H9 (cell line): Measurements from ENCODE around the gene FLACC1. TPM values are rescaled to one million over a fixed set of nuclear protein-coding genes. Genes with fewer than 3 reads are reported as not detected.

Experiments used
- DNase-seq: peaks from one replicate; pipeline ENCODE4 v3.0.0-alpha.2; 2017
- H2AFZ ChIP-seq: one replicate; pipeline ENCODE4 v1.6.1; 2013; ENCODE audit warnings: mild to moderate bottlenecking, low read length, control low read depth, moderate library complexity
- H2AK5ac ChIP-seq: 2 replicates; pipeline ENCODE4 v1.6.1; 2013; ENCODE audit warnings: low read length, control low read depth, mixed read lengths; ENCODE audit not compliant: insufficient read length
- H2BK120ac ChIP-seq: one replicate; pipeline ENCODE4 v1.6.1; 2013; ENCODE audit warnings: low read depth, mild to moderate bottlenecking, low read length, control low read depth, inconsistent platforms; ENCODE audit not compliant: poor library complexity, severe bottlenecking
- H2BK12ac ChIP-seq: 2 replicates; pipeline ENCODE4 v1.6.1; 2013; ENCODE audit warnings: low read length, control low read depth, mixed read lengths, low read depth; ENCODE audit not compliant: insufficient read length
- H2BK15ac ChIP-seq: 2 replicates; pipeline ENCODE4 v1.6.1; 2013; ENCODE audit warnings: low read depth, low read length, control low read depth
- H2BK20ac ChIP-seq: one replicate; pipeline ENCODE4 v1.6.1; 2013; ENCODE audit warnings: low read depth, mild to moderate bottlenecking, low read length, control low read depth, inconsistent platforms; ENCODE audit not compliant: poor library complexity, severe bottlenecking
- H2BK5ac ChIP-seq: 2 replicates; pipeline ENCODE4 v1.6.1; 2013; ENCODE audit warnings: low read length, control low read depth, mixed read lengths; ENCODE audit not compliant: insufficient read length
- H3K14ac ChIP-seq: 2 replicates; pipeline ENCODE4 v1.6.1; 2013; ENCODE audit warnings: low read length, control low read depth; ENCODE audit not compliant: insufficient read depth
- H3K18ac ChIP-seq: 2 replicates; pipeline ENCODE4 v1.6.1; 2013; ENCODE audit warnings: low read depth, mild to moderate bottlenecking, mixed read lengths, low read length, control low read depth; ENCODE audit not compliant: insufficient read length
- H3K23ac ChIP-seq: 2 replicates; pipeline ENCODE4 v1.6.1; 2013; ENCODE audit warnings: low read length, control low read depth, mixed read lengths, low read depth; ENCODE audit not compliant: insufficient read length
- H3K23me2 ChIP-seq: 2 replicates; pipeline ENCODE4 v1.6.1; 2013; ENCODE audit warnings: low read depth, mild to moderate bottlenecking, mixed read lengths, low read length, control low read depth; ENCODE audit not compliant: insufficient read length, poor library complexity, severe bottlenecking
- H3K27ac ChIP-seq: 2 replicates; pipeline ENCODE4 v1.5.1; 2013; ENCODE audit warnings: low read length, control low read depth, mixed read lengths, low read depth; ENCODE audit not compliant: insufficient read length
- H3K27me3 ChIP-seq: 2 replicates; pipeline ENCODE4 v1.6.1; 2013; ENCODE audit warnings: low read length, control low read depth, inconsistent platforms; ENCODE audit not compliant: insufficient read depth
- H3K4ac ChIP-seq: 2 replicates; pipeline ENCODE4 v1.6.1; 2013; ENCODE audit warnings: low read depth, mild to moderate bottlenecking, control low read depth, inconsistent platforms, low read length, moderate library complexity
- H3K4me1 ChIP-seq: 2 replicates; pipeline ENCODE4 v1.6.1; 2013; ENCODE audit warnings: low read length, control low read depth, inconsistent platforms; ENCODE audit not compliant: insufficient read depth
- H3K4me2 ChIP-seq: 2 replicates; pipeline ENCODE4 v1.6.1; 2013; ENCODE audit warnings: low read length, control low read depth, mixed read lengths; ENCODE audit not compliant: insufficient read length, insufficient read depth
- H3K56ac ChIP-seq: 2 replicates; pipeline ENCODE4 v1.6.1; 2013; ENCODE audit warnings: low read depth, mild to moderate bottlenecking, mixed read lengths, low read length, control low read depth; ENCODE audit not compliant: insufficient read length
- H3K79me1 ChIP-seq: 2 replicates; pipeline ENCODE4 v1.6.1; 2013; ENCODE audit warnings: low read depth, mild to moderate bottlenecking, moderate library complexity, low read length, control low read depth, inconsistent platforms; ENCODE audit not compliant: insufficient read depth, poor library complexity, severe bottlenecking
- H3K79me2 ChIP-seq: 2 replicates; pipeline ENCODE4 v1.6.1; 2013; ENCODE audit warnings: low read length, control low read depth, inconsistent platforms; ENCODE audit not compliant: insufficient read depth
- H3K9ac ChIP-seq: 2 replicates; pipeline ENCODE4 v1.6.1; 2013; ENCODE audit warnings: low read length, control low read depth, mixed read lengths; ENCODE audit not compliant: insufficient read length; ENCODE audit errors: extremely low read depth
- H3K9me3 ChIP-seq: one replicate; pipeline ENCODE4 v1.6.1; 2013; ENCODE audit warnings: low read depth, low read length, inconsistent platforms; ENCODE audit not compliant: control insufficient read depth
- H3T11ph ChIP-seq: one replicate; pipeline ENCODE4 v1.6.1; 2013; ENCODE audit warnings: mild to moderate bottlenecking, low read length, control low read depth, inconsistent platforms
- H4K20me1 ChIP-seq: one replicate; pipeline ENCODE4 v1.6.1; 2013; ENCODE audit not compliant: control insufficient read depth, insufficient read length, insufficient read depth
- H4K5ac ChIP-seq: 2 replicates; pipeline ENCODE4 v1.6.1; 2013; ENCODE audit warnings: low read depth, mild to moderate bottlenecking, mixed read lengths, low read length, control low read depth; ENCODE audit not compliant: insufficient read length
- H4K8ac ChIP-seq: replicated peaks from 2 replicates; pipeline ENCODE4 v1.6.1; 2013; ENCODE audit warnings: low read length, control low read depth, mixed read lengths, low read depth; ENCODE audit not compliant: insufficient read length
- H4K91ac ChIP-seq: 2 replicates; pipeline ENCODE4 v1.6.1; 2013; ENCODE audit warnings: low read depth, mild to moderate bottlenecking, moderate library complexity, mixed read lengths, low read length, control low read depth; ENCODE audit not compliant: insufficient read length
- H3K27ac Mint-ChIP-seq, 3 experiments: 2 replicates in 2 of 3; 3 replicates in 1 of 3; pipeline ENCODE4 v1.8.0; 2020 to 2021; ENCODE audit warnings: mixed read lengths in 3 of 3, mild to moderate bottlenecking in 1 of 3, moderate library complexity in 1 of 3
- H3K27me3 Mint-ChIP-seq: 2 replicates; pipeline ENCODE4 v1.8.0; 2021; ENCODE audit warnings: low read depth, mild to moderate bottlenecking, moderate library complexity, mixed read lengths
- H3K36me3 Mint-ChIP-seq, 3 experiments: 2 replicates in 2 of 3; 3 replicates in 1 of 3; pipeline ENCODE4 v1.8.0; 2020 to 2021; ENCODE audit warnings: low read depth in 3 of 3, mixed read lengths in 3 of 3; ENCODE audit not compliant: insufficient read depth in 1 of 3
- H3K4me1 Mint-ChIP-seq, 2 experiments: 2 replicates each; pipeline ENCODE4 v1.8.0; 2020; ENCODE audit warnings: mixed read lengths in 2 of 2
- H3K4me3 Mint-ChIP-seq, 2 experiments: 2 replicates in 1 of 2; 3 replicates in 1 of 2; pipeline ENCODE4 v1.8.0; 2020 to 2021; ENCODE audit warnings: mild to moderate bottlenecking in 2 of 2, mixed read lengths in 2 of 2, moderate library complexity in 1 of 2
- H3K9me3 Mint-ChIP-seq, 2 experiments: 2 replicates in 1 of 2; 3 replicates in 1 of 2; pipeline ENCODE4 v1.8.0; 2020; ENCODE audit warnings: mild to moderate bottlenecking in 2 of 2, mixed read lengths in 2 of 2, moderate library complexity in 1 of 2
- WGBS: extraction: QIAGEN DNeasy Blood & Tissue Kit; methylation state at CpG from one replicate; pipeline ENCODE4 v1.1.7; 2013; ENCODE audit warnings: missing lambda C conversion rate, low lambda C conversion rate, mixed read lengths; ENCODE audit not compliant: insufficient read length; ENCODE audit errors: extremely low coverage; 5-methylcytosine and 5-hydroxymethylcytosine counted together
- total RNA-seq: library from RNA; stranded (reverse); gene quantifications from 2 replicates; pipeline ENCODE4 v1.2.1, GENCODE V29; 2021
- TF ChIP-seq, protein P1 (sequence below): fragments of 200-600 bp; sonication (generic); conservative IDR thresholded peaks from 3 replicates; pipeline ENCODE4 v1.8.0; 2021; ENCODE audit warnings: antibody characterized with exemption, mild to moderate bottlenecking

FLACC1 gene
- total RNA-seq, 1 experiment from 2014 or later = 0.42 TPM

- no peak overlapping the region for H2BK5ac ChIP-seq
- no peak overlapping the region for H3K4ac ChIP-seq
- no peak overlapping the region for H2AFZ ChIP-seq
- H3K18ac ChIP-seq = no peak overlapping the region
- H3K27me3 Mint-ChIP-seq = no peaks in the 10 kb centered on the region
- no peak overlapping the region for H3K27ac ChIP-seq
- H3K36me3 Mint-ChIP-seq = no peaks in the 10 kb centered on the region; a peak in 1 of 7 replicates
- H2BK20ac ChIP-seq = no peak overlapping the region
- no peaks in the 10 kb centered on the region for H3K9me3 ChIP-seq
- no peak for DNase-seq
- H4K91ac ChIP-seq = no peak overlapping the region
- TF ChIP-seq, protein P1, sequence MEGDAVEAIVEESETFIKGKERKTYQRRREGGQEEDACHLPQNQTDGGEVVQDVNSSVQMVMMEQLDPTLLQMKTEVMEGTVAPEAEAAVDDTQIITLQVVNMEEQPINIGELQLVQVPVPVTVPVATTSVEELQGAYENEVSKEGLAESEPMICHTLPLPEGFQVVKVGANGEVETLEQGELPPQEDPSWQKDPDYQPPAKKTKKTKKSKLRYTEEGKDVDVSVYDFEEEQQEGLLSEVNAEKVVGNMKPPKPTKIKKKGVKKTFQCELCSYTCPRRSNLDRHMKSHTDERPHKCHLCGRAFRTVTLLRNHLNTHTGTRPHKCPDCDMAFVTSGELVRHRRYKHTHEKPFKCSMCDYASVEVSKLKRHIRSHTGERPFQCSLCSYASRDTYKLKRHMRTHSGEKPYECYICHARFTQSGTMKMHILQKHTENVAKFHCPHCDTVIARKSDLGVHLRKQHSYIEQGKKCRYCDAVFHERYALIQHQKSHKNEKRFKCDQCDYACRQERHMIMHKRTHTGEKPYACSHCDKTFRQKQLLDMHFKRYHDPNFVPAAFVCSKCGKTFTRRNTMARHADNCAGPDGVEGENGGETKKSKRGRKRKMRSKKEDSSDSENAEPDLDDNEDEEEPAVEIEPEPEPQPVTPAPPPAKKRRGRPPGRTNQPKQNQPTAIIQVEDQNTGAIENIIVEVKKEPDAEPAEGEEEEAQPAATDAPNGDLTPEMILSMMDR = no peak
- no peaks in the 10 kb centered on the region for H3K79me1 ChIP-seq
- peak overlapping the region in 1 of 3 experiments; percentile 75; a peak in 3 of 7 replicates for H3K27ac Mint-ChIP-seq
- no peaks in the 10 kb centered on the region for H3K9me3 Mint-ChIP-seq
- no peak overlapping the region for H3K4me3 Mint-ChIP-seq
- H3K23me2 ChIP-seq = no peaks in the 10 kb centered on the region
- H4K5ac ChIP-seq = no peak overlapping the region
- no peak overlapping the region for H3K14ac ChIP-seq
- no CpG with 5 or more reads among the region's 9 CpGs for WGBS
- H3K27me3 ChIP-seq = no peaks in the 10 kb centered on the region
- no peaks in the 10 kb centered on the region for H4K20me1 ChIP-seq
- no peak overlapping the region for H3K23ac ChIP-seq
- no peak overlapping the region for H2BK12ac ChIP-seq
- 0 out of 4 replicates have a peak, but pooled peaks cover 0 to 3% of the 10 kb centered on the region in 2 experiments for H3K4me1 Mint-ChIP-seq
- H4K8ac ChIP-seq = no peak overlapping the region
- H3T11ph ChIP-seq = no peak overlapping the region
- H3K4me2 ChIP-seq = no peak overlapping the region
- no peaks in the 10 kb centered on the region for H3K4me1 ChIP-seq
- no peak overlapping the region for H2BK15ac ChIP-seq
- H2BK120ac ChIP-seq = no peak overlapping the region
- no peak overlapping the region for H2AK5ac ChIP-seq
- no peak overlapping the region for H3K56ac ChIP-seq
- no peaks in the 10 kb centered on the region for H3K79me2 ChIP-seq
- H3K9ac ChIP-seq = no peak overlapping the region
These were observed 83.7 kb downstream of the FLACC1 start for GRCh38 chr2:201273330-201273983.
